GM21526 (cell line): Measurements from ENCODE around the gene HBS1L.

Source experiments
- ATAC-seq: cut with Tn5 transposase; IDR thresholded peaks from one replicate; pipeline ENCODE4 v1.9.1; 2021; ENCODE audit warnings: moderate library complexity; ENCODE audit not compliant: unreplicated experiment, low FRiP score

Gene HBS1L

GRCh38 chr6:135043364-135043763 is 11.3 kb downstream of the HBS1L start:
- ATAC-seq: no peak

- no peak for ATAC-seq
Measured at GRCh38 chr6:135038335-135038734, 16.3 kb downstream of the HBS1L start.

GRCh38 chr6:135037541-135037940 is 17.1 kb downstream of the HBS1L start:
- no peak for ATAC-seq

GRCh38 chr6:135036731-135037420 is 17.7 kb downstream of the HBS1L start:
- ATAC-seq: no peak

GRCh38 chr6:135033238-135033637 is 21.4 kb downstream of the HBS1L start:
- ATAC-seq: no peak

GRCh38 chr6:135030532-135031178 is 24.0 kb downstream of the HBS1L start:
- ATAC-seq: no peak

GRCh38 chr6:135030056-135030473 is 24.6 kb downstream of the HBS1L start:
- peak; percentile 92 for ATAC-seq

GRCh38 chr6:135025775-135026174 is 28.8 kb downstream of the HBS1L start:
- no peak for ATAC-seq

- ATAC-seq: no peak
Measured at GRCh38 chr6:135025175-135025574, 29.4 kb downstream of the HBS1L start.

GRCh38 chr6:135022050-135022697 is 32.4 kb downstream of the HBS1L start:
- no peak for ATAC-seq

GRCh38 chr6:135021310-135022049 is 33.1 kb downstream of the HBS1L start:
- ATAC-seq: no peak

GRCh38 chr6:135018941-135019340 is 35.7 kb downstream of the HBS1L start:
- ATAC-seq: no peak

- no peak for ATAC-seq
Measured at GRCh38 chr6:135018052-135018451, 36.6 kb downstream of the HBS1L start.

GRCh38 chr6:135014353-135014832 is 40.2 kb downstream of the HBS1L start:
- ATAC-seq: peak; percentile 83

- ATAC-seq: no peak
Measured at GRCh38 chr6:135013211-135013610, 41.4 kb downstream of the HBS1L start.

- ATAC-seq: no peak
Measured at GRCh38 chr6:135012764-135013163, 41.9 kb downstream of the HBS1L start.

- no peak for ATAC-seq
Measured at GRCh38 chr6:135012349-135012748, 42.3 kb downstream of the HBS1L start.

GRCh38 chr6:135008941-135009290 is 45.7 kb downstream of the HBS1L start:
- ATAC-seq: no peak

GRCh38 chr6:135008072-135008940 is 46.3 kb downstream of the HBS1L start:
- peak; percentile 72 for ATAC-seq

- ATAC-seq: no peak
Measured at GRCh38 chr6:135006386-135006914, 48.2 kb downstream of the HBS1L start.
